Heart left ventricle (tissue), 16 donors: Measurements from ENCODE around the gene RBKS. TPM values are rescaled to one million over a fixed set of nuclear protein-coding genes. Genes with fewer than 3 reads are reported as not detected.

ENCODE experiments used
- ATAC-seq, 4 donors: fragments of 200-7000 bp; cut with Tn5 transposase; one replicate each; pipeline ENCODE4 v1.9.1; 2020 to 2022; ENCODE audit warnings: moderate library complexity in 4 of 4, mild to moderate bottlenecking in 3 of 4, moderate number of reproducible peaks in 1 of 4
- DNase-seq, 5 donors: peaks; one replicate each; pipeline ENCODE4 v3.0.0-alpha.2; 2020
- H3K27ac ChIP-seq, 12 donors: fragments of 200-600 bp; sonication (generic) in 4 of 12; one replicate each; pipeline versions ENCODE4 v1.5.0 to v1.8.0; 2016 to 2022; ENCODE audit warnings: mild to moderate bottlenecking in 2 of 12
- H3K27me3 ChIP-seq, 9 donors: fragments of 200-600 bp; sonication (generic) in 2 of 9; one replicate each; pipeline versions ENCODE4 v1.5.1 to v1.8.0; 2016 to 2022; ENCODE audit warnings: mild to moderate bottlenecking in 3 of 9
- H3K36me3 ChIP-seq, 9 donors: fragments of 200-600 bp; sonication (generic) in 2 of 9; one replicate each; pipeline versions ENCODE4 v1.5.0 to v1.8.0; 2018 to 2022; ENCODE audit warnings: mild to moderate bottlenecking in 2 of 9
- H3K4me1 ChIP-seq, 12 donors: fragments of 200-600 bp; sonication (generic) in 4 of 12; one replicate each; pipeline versions ENCODE4 v1.5.0 to v1.8.0; 2016 to 2022; ENCODE audit warnings: mild to moderate bottlenecking in 3 of 12
- H3K4me3 ChIP-seq, 12 donors: fragments of 200-600 bp; sonication (generic) in 4 of 12; one replicate each; pipeline versions ENCODE4 v1.5.0 to v1.8.0; 2017 to 2022; ENCODE audit warnings: mild to moderate bottlenecking in 9 of 12, moderate library complexity in 4 of 12
- H3K9me3 ChIP-seq, 12 donors: fragments of 200-600 bp; sonication (generic) in 4 of 12; one replicate each; pipeline versions ENCODE4 v1.5.0 to v1.8.0; 2016 to 2022; ENCODE audit warnings: mild to moderate bottlenecking in 1 of 12
- POLR2A ChIP-seq, 2 donors: fragments of 450-650 bp; IDR thresholded peaks; one replicate each; pipeline ENCODE4 v1.6.1; 2017; ENCODE audit warnings: antibody characterized with exemption in 2 of 2, mild to moderate bottlenecking in 2 of 2, moderate library complexity in 2 of 2
- WGBS, 4 donors: extraction: QIAGEN DNeasy Blood & Tissue Kit in 2 of 4; methylation state at CpG; one replicate each; pipeline versions ENCODE4 v1.1.5 to v1.1.7; 2013 to 2018; 5-methylcytosine and 5-hydroxymethylcytosine counted together
- intact Hi-C, 10 donors: fragments of 100-400 bp; cut with DNase I; formaldehyde crosslinking; loops; one replicate each; pipeline versions ENCODE4 v1.11.1 to v1.14.2; 2022
- polyA plus RNA-seq, 2 donors: library from polyadenylated mRNA; stranded (reverse); fragments of 200-250 nt; gene quantifications; one replicate each; pipeline ENCODE4 v1.2.3, GENCODE V29; 2013
- total RNA-seq, 9 donors: library from RNA; depleted of rRNA in 2 of 9; stranded (reverse); fragments of >200 nt in 2 of 9; fragmentation: NEBNext Ultra II Directional in 3 of 9; extraction: Animal tissue kit (Norgen Biotek cat#: 25700) in 3 of 9; gene quantifications; one replicate each; pipeline versions ENCODE4 v1.1.0 to v1.2.4, GENCODE V29; 2016 to 2023
- TF ChIP-seq, protein P1 (sequence below), 12 donors: fragments of 200-600 bp; sonication (generic) in 4 of 12; IDR thresholded peaks; one replicate each; pipeline versions ENCODE4 v1.5.0 to v1.8.0; 2018 to 2022; ENCODE audit warnings: antibody characterized with exemption in 12 of 12, mild to moderate bottlenecking in 5 of 12
- donor health status: ischemic (EF 13 %, LVEDD 7.1; RV severe dilation, severe dysfunction).
- donor health status: healthy with polysubstance abuse.
- donor health status: DM: no; HTN: yes; CAD: no.
- donor health status: DM: no; HTN: no; CAD: no.
- donor health status: ischemic (EF 25% LVEDD 6.9; RV normal size, moderate dysfunction).
- donor health status: ischemic (EF 25% LVEDD 5.7; RV mildly dilated, moderate dysfunction).
- donor health status: healthy.
- donor health status: DM: yes; HTN: yes; CAD: no.
- donor health status: ischemic (EF 35%, LVEDD 5.7; RV mildly dilated, moderate dysfunction).
- donor health status: nonischemic (EF 11% LVEDD 7.7; RV severe dilation, severe dysfunction).
- donor health status: DM: yes; HTN: yes; CAD: no.
- donor health status: PGD.
- donor health status: ischemic (EF 29% LVEDD 5.4; RV normal size, mild dysfunction).
- donor health status: nonischemic (EF 23%, LVEDD 6.1; RV moderate dilation, normal function).

RBKS gene
- total and polyA plus RNA-seq, 11 donors = 1.3 to 6.0 (median 4.0) TPM

DNA sequence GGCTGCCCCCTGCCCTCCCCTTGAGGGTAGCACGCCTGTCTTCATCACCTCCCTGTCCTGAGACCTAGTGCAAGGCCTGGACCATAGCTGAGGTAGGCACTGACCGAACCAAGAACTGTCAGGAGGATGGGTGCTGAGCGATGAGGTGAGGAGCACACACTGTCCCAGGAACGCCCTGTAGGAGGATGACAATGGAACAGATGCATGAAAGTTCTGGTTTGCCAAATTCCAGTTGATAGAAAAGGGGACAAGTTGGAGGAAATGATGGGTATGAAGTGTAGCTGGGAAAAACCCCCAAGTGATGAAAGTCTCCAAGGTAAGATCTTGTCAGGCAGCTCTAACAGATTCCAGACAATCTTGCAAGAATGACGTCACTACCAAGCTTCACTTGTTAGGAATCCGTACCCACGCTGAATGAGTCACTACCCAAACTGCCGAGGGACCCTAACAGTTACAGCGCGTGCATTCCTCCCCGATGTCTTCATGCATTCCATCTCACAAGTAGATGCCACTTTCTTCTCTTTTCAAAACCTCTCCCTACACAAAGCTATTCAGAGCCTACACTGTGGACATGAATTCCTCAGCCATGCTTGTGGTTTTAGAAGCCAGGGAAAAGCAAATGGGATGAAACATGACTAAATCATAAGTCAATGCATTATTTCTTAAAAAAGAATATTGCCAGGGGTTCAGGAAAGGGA is 91.1 kb downstream of the RBKS start:
- peak; percentile 30 to 72 (median 56) for ATAC-seq
- WGBS, 4 donors = 50 to 59% (median 55%) methylated on average over 11 of the region's 11 CpGs
- no peaks in the 10 kb centered on the region for H3K36me3 ChIP-seq
- no peak for TF ChIP-seq POLR2A (IDR thresholded peaks at IDR 0.05)
- TF ChIP-seq, protein P1, sequence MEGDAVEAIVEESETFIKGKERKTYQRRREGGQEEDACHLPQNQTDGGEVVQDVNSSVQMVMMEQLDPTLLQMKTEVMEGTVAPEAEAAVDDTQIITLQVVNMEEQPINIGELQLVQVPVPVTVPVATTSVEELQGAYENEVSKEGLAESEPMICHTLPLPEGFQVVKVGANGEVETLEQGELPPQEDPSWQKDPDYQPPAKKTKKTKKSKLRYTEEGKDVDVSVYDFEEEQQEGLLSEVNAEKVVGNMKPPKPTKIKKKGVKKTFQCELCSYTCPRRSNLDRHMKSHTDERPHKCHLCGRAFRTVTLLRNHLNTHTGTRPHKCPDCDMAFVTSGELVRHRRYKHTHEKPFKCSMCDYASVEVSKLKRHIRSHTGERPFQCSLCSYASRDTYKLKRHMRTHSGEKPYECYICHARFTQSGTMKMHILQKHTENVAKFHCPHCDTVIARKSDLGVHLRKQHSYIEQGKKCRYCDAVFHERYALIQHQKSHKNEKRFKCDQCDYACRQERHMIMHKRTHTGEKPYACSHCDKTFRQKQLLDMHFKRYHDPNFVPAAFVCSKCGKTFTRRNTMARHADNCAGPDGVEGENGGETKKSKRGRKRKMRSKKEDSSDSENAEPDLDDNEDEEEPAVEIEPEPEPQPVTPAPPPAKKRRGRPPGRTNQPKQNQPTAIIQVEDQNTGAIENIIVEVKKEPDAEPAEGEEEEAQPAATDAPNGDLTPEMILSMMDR (IDR thresholded peaks at IDR 0.05) = no peak
- intact Hi-C loops = loop anchor here in 5 of 10 donors (5.0 to 10.0 kb wide), 5 partner anchors 62 to 598 kb away; partner anchors contain the start of gene FOSL2 (in 2 of the 5)
- H3K9me3 ChIP-seq = no peaks in the 10 kb centered on the region
- peak in 4 of 5 donors; percentile 38 to 84 (median 56) for DNase-seq
- H3K27ac ChIP-seq = peak overlapping the region; percentile 43 to 98 (median 88)
- no peak overlapping the region for H3K4me3 ChIP-seq
- peaks cover 5 to 64% (median 48%) of the 10 kb centered on the region in 12 donors for H3K4me1 ChIP-seq
- no peaks in the 10 kb centered on the region for H3K27me3 ChIP-seq

DNA sequence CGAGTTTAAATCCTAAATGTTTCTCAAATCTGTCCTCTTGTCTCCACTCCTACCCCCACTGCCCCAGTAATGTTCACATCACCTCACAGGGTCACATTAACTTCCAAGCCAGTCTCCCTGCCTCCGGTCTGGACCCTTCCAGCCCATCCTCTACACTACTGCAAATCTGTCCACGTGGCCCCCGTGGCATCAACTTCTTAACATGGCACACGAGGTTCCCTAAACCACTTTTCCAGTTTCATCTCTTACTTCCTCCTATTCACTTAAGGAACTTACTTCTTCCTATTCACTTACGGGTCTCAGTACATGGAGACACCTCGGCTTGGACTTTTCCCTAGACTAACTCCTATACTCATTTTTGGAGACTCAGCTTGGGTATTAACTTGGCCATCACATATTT is 91.7 kb downstream of the RBKS start:
- ATAC-seq (no peak), DNase-seq (no peak)
- no peak overlapping the region for H3K4me3 ChIP-seq
- peak overlapping the region in 11 of 12 donors; percentile 16 to 98 (median 89) for H3K27ac ChIP-seq
- TF ChIP-seq POLR2A (IDR thresholded peaks at IDR 0.05) = no peak
- TF ChIP-seq, protein P1 (IDR thresholded peaks at IDR 0.05) = no peak
- no peaks in the 10 kb centered on the region for H3K36me3 ChIP-seq
- H3K4me1 ChIP-seq = peaks cover 5 to 64% (median 48%) of the 10 kb centered on the region in 12 donors
- intact Hi-C loops = loop anchor here in 5 of 10 donors (5.0 to 10.0 kb wide), 5 partner anchors 61 to 599 kb away; partner anchors contain the start of gene FOSL2 (in 2 of the 5)
- H3K27me3 ChIP-seq = no peaks in the 10 kb centered on the region
- 85 to 91% (median 88%) methylated on average over 7 of the region's 7 CpGs for WGBS, 4 donors
- no peaks in the 10 kb centered on the region for H3K9me3 ChIP-seq

DNA sequence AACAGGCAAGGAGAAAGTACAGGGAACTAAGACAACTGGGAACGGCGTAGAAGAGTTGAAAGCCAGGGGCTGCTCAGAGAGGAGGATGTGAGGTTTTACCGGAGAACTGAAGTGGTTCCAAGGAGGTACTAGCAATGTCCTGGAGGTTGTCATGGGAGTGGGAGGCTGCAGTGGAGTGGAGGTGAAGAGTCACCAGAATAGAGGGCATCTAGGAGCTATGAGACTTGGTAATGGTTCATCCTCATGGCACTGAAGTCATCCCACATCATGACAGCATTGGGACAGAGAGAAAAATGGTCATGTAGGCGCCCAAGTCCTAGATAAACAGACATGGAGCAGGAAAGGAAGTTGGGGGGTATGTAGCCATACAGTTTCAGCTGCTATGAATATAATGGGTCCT is 92.3 kb downstream of the RBKS start:
- WGBS, 4 donors = 91 to 94% (median 91%) methylated on average over 4 of the region's 4 CpGs
- H3K4me1 ChIP-seq = peaks cover 5 to 64% (median 48%) of the 10 kb centered on the region in 12 donors
- DNase-seq (no peak), ATAC-seq (no peak)
- H3K4me3 ChIP-seq = no peak overlapping the region
- intact Hi-C loops = loop anchor here in 6 of 10 donors (1.0 to 10.0 kb wide), 6 partner anchors 61 to 599 kb away; partner anchors contain the start of genes FOSL2 (in 2 of the 6), BABAM2 (in 1 of the 6) and RBKS (in 1 of the 6)
- H3K36me3 ChIP-seq = no peaks in the 10 kb centered on the region
- no peaks in the 10 kb centered on the region for H3K27me3 ChIP-seq
- TF ChIP-seq POLR2A (IDR thresholded peaks at IDR 0.05) = no peak
- TF ChIP-seq, protein P1 (IDR thresholded peaks at IDR 0.05) = no peak
- H3K9me3 ChIP-seq = no peaks in the 10 kb centered on the region
- peak overlapping the region; percentile 77 to 98 (median 91) for H3K27ac ChIP-seq
